ENCODE measurements around the gene KCNC4. TPM values are rescaled to one million over a fixed set of nuclear protein-coding genes. Genes with fewer than 3 reads are reported as not detected.

The KCNC4 gene
- polyA plus RNA-seq, 3 donors, result 0.03 to 0.56 (median 0.12) TPM

- no peaks in the 10 kb centered on the region for H3K9me3 ChIP-seq (replicated peaks in 1 of 2; ENCODE audit: control insufficient read depth in 1 of 2, insufficient read depth in 1 of 2, low read length in 2 of 2)
- no peaks in the 10 kb centered on the region for H3K36me3 ChIP-seq (replicated peaks in 1 of 2; ENCODE audit: control insufficient read depth in 1 of 2, insufficient read depth in 2 of 2, low read length in 2 of 2)
- Mint-ChIP-seq H3K9me3 (no peaks in the 10 kb centered on the region), H3K27ac (no peak overlapping the region), H3K4me1 (peaks cover 3% of the 10 kb centered on the region), H3K36me3 (no peaks in the 10 kb centered on the region), H3K4me3 (no peak overlapping the region), H3K27me3 (ENCODE audit: low read depth in 3 of 3) (peaks cover 0 to 7% (median 2%) of the 10 kb centered on the region in 3 donors)
- no peaks in the 10 kb centered on the region for H3K79me2 ChIP-seq (ENCODE audit: insufficient read depth, low read length)
- no peak overlapping the region for H3K9ac ChIP-seq (ENCODE audit: insufficient read depth, low read length, poor library complexity, severe bottlenecking)
- no peak overlapping the region for H3K4me3 ChIP-seq (replicated peaks in 1 of 3; ENCODE audit: low read depth in 2 of 3, low read length in 3 of 3)
- no peaks in the 10 kb centered on the region for H3K27me3 ChIP-seq (ENCODE audit: control insufficient read depth in 2 of 2, insufficient read depth in 2 of 2, low read length in 2 of 2)
- H2AFZ ChIP-seq (ENCODE audit: insufficient read depth, low read depth, low read length, poor library complexity, severe bottlenecking), result no peak overlapping the region
- no peaks in the 10 kb centered on the region for H3K4me1 ChIP-seq (ENCODE audit: control insufficient read depth in 1 of 2, insufficient read depth in 2 of 2, low read length in 2 of 2)
- H4K20me1 ChIP-seq (ENCODE audit: insufficient read depth, low read length), result no peaks in the 10 kb centered on the region
- 100% methylated on average over 1 of the region's 2 CpGs for WGBS (ENCODE audit: insufficient coverage)
- no peak for TF ChIP-seq CTCF (IDR thresholded peaks at IDR 0.05)
- H3K4me2 ChIP-seq (replicated peaks; ENCODE audit: extremely low read depth, low read length, poor library complexity, severe bottlenecking), result no peak overlapping the region
- H3K27ac ChIP-seq (ENCODE audit: low read depth in 1 of 2, low read length in 2 of 2), result no peak overlapping the region
- intact Hi-C loops (cut with micrococcal nuclease), result no loop called here
- no peak for DNase-seq
These were observed 40.6 kb downstream of the KCNC4 start for GRCh38 chr1:110250749-110251148.

- no peak overlapping the region for H3K27ac Mint-ChIP-seq
- Histone ChIP-seq H3K9ac (ENCODE audit: insufficient read depth, low read length, poor library complexity, severe bottlenecking) (no peak overlapping the region), H4K20me1 (ENCODE audit: insufficient read depth, low read length) (no peaks in the 10 kb centered on the region), H3K27me3 (ENCODE audit: control insufficient read depth in 2 of 2, insufficient read depth in 2 of 2, low read length in 2 of 2) (no peaks in the 10 kb centered on the region), H3K36me3 (replicated peaks in 1 of 2; ENCODE audit: control insufficient read depth in 1 of 2, insufficient read depth in 2 of 2, low read length in 2 of 2) (no peaks in the 10 kb centered on the region), H3K79me2 (ENCODE audit: insufficient read depth, low read length) (no peaks in the 10 kb centered on the region), H3K4me3 (replicated peaks in 1 of 3; ENCODE audit: low read depth in 2 of 3, low read length in 3 of 3) (no peak overlapping the region), H2AFZ (ENCODE audit: insufficient read depth, low read depth, low read length, poor library complexity, severe bottlenecking) (no peak overlapping the region), H3K9me3 (replicated peaks in 1 of 2; ENCODE audit: control insufficient read depth in 1 of 2, insufficient read depth in 1 of 2, low read length in 2 of 2) (no peaks in the 10 kb centered on the region), H3K4me1 (ENCODE audit: control insufficient read depth in 1 of 2, insufficient read depth in 2 of 2, low read length in 2 of 2) (no peaks in the 10 kb centered on the region), H3K27ac (ENCODE audit: low read depth in 1 of 2, low read length in 2 of 2) (no peak overlapping the region), H3K4me2 (replicated peaks; ENCODE audit: extremely low read depth, low read length, poor library complexity, severe bottlenecking) (no peak overlapping the region)
- intact Hi-C loops (cut with micrococcal nuclease), result no loop called here
- no peak for TF ChIP-seq CTCF (IDR thresholded peaks at IDR 0.05)
- no peaks in the 10 kb centered on the region for H3K36me3 Mint-ChIP-seq
- DNase-seq, result no peak
- peaks cover 3% of the 10 kb centered on the region for H3K4me1 Mint-ChIP-seq
- peaks cover 1 to 7% (median 5%) of the 10 kb centered on the region in 3 donors for H3K27me3 Mint-ChIP-seq (ENCODE audit: low read depth in 3 of 3)
- no peak overlapping the region for H3K4me3 Mint-ChIP-seq
- WGBS (ENCODE audit: insufficient coverage), result no CpG with 5 or more reads among the region's 1 CpG
- no peaks in the 10 kb centered on the region for H3K9me3 Mint-ChIP-seq
These were observed 43.1 kb downstream of the KCNC4 start for GRCh38 chr1:110253213-110253612.
